Cardiac muscle cell (in vitro differentiated cells and primary cell): Measurements from ENCODE around the gene ID4. TPM values are rescaled to one million over a fixed set of nuclear protein-coding genes. Genes with fewer than 3 reads are reported as not detected.
A peak's percentile ranks its signal among the peaks of the same experiment; 100 is the strongest.

Experiments used
- DNase-seq, 2 donors: peaks; one replicate each; pipeline versions ENCODE4 v3.0.0 to v3.0.0-alpha.2; 2010 to 2017; ENCODE audit warnings: low read depth in 1 of 2, low spot score in 1 of 2
- H3K27ac ChIP-seq: fragments of 200-600 bp; sonication (generic); 2 replicates; pipeline ENCODE4 v1.5.1; 2016
- H3K27me3 ChIP-seq: fragments of 200-600 bp; sonication (generic); 2 replicates; pipeline ENCODE4 v1.6.0; 2016; ENCODE audit warnings: control low read depth
- H3K36me3 ChIP-seq: fragments of 200-600 bp; sonication (generic); 2 replicates; pipeline ENCODE4 v1.5.1; 2016; ENCODE audit warnings: control low read depth
- H3K4me1 ChIP-seq: fragments of 200-600 bp; sonication (generic); 2 replicates; pipeline ENCODE4 v1.8.1; 2017; ENCODE audit warnings: low read depth, mild to moderate bottlenecking, mixed run types
- H3K4me3 ChIP-seq: fragments of 200-600 bp; sonication (generic); 2 replicates; pipeline ENCODE4 v1.5.1; 2016; ENCODE audit warnings: mild to moderate bottlenecking
- H3K9me3 ChIP-seq: fragments of 200-600 bp; sonication (generic); 2 replicates; pipeline ENCODE4 v1.5.1; 2017; ENCODE audit warnings: low read depth, mild to moderate bottlenecking, control low read depth
- CTCF ChIP-seq: IDR thresholded peaks from 2 replicates; pipeline ENCODE4 v1.5.1; 2012; ENCODE audit warnings: low read depth, mild to moderate bottlenecking, low read length
- polyA plus RNA-seq: library from polyadenylated mRNA; unstranded; fragments of >200 nt; fragmentation: Nextera tagmentation; extraction: Ambion mirVana; gene quantifications from 2 replicates; pipeline ENCODE4 v1.2.1, GENCODE V29; 2016
- total RNA-seq: library from RNA; depleted of rRNA; stranded (reverse); fragments of >200 nt; gene quantifications from 2 replicates; pipeline ENCODE4 v1.2.3, GENCODE V29; 2016

Gene ID4
- total and polyA plus RNA-seq, 2 experiments from 2014 or later = 196 to 349 TPM

- Histone ChIP-seq H3K36me3 (peaks cover 8% of the 10 kb centered on the region), H3K4me1 (peaks cover 40% of the 10 kb centered on the region), H3K27ac (peak overlapping the region; percentile 97), H3K27me3 (no peaks in the 10 kb centered on the region), H3K9me3 (no peaks in the 10 kb centered on the region), H3K4me3 (peak overlapping the region; percentile 100)
- no peak for TF ChIP-seq CTCF
- DNase-seq = no peak
Observed at GRCh38 chr6:19839237-19839546, 2.0 kb downstream of the ID4 start.

GRCh38 chr6:19839788-19840187 is 2.6 kb downstream of the ID4 start:
- Histone ChIP-seq H3K4me3 (peak overlapping the region; percentile 100), H3K4me1 (peaks cover 44% of the 10 kb centered on the region)

GRCh38 chr6:19841181-19841580 is 4.0 kb downstream of the ID4 start:
- H3K27ac ChIP-seq = peak overlapping the region; percentile 65
- H3K4me3 ChIP-seq = peak overlapping the region; percentile 100
- peaks cover 8% of the 10 kb centered on the region for H3K36me3 ChIP-seq
- no peaks in the 10 kb centered on the region for H3K27me3 ChIP-seq
- peaks cover 53% of the 10 kb centered on the region for H3K4me1 ChIP-seq
- no peaks in the 10 kb centered on the region for H3K9me3 ChIP-seq
- TF ChIP-seq CTCF = no peak
- peak in 1 of 2 donors; percentile 16 for DNase-seq

More at GRCh38 chr6:19839788-19840187, 2.6 kb downstream of the ID4 start:
- no peak for DNase-seq
- Histone ChIP-seq H3K36me3 (peaks cover 8% of the 10 kb centered on the region), H3K27ac (peak overlapping the region; percentile 97), H3K9me3 (no peaks in the 10 kb centered on the region), H3K27me3 (no peaks in the 10 kb centered on the region)
- TF ChIP-seq CTCF = no peak

GRCh38 chr6:19842030-19842615 is 5.0 kb downstream of the ID4 start:
- H3K9me3 ChIP-seq = no peaks in the 10 kb centered on the region
- DNase-seq = peak in 1 of 2 donors; percentile 20
- H3K4me1 ChIP-seq = peaks cover 53% of the 10 kb centered on the region
- H3K36me3 ChIP-seq = peaks cover 8% of the 10 kb centered on the region
- TF ChIP-seq CTCF = no peak
- peak overlapping the region; percentile 65 for H3K27ac ChIP-seq
- H3K27me3 ChIP-seq = no peaks in the 10 kb centered on the region
- peak overlapping the region; percentile 100 for H3K4me3 ChIP-seq

GRCh38 chr6:19844689-19845088 is 7.5 kb downstream of the ID4 start:
- H3K27me3 ChIP-seq = no peaks in the 10 kb centered on the region
- no peak for DNase-seq
- peak overlapping the region; percentile 50 for H3K27ac ChIP-seq
- H3K4me1 ChIP-seq = peaks cover 55% of the 10 kb centered on the region
- peaks cover 8% of the 10 kb centered on the region for H3K36me3 ChIP-seq
- no peak overlapping the region for H3K4me3 ChIP-seq
- no peaks in the 10 kb centered on the region for H3K9me3 ChIP-seq
- TF ChIP-seq CTCF = no peak
